Right ventricle myocardium superior (tissue), 1 donor: ENCODE data around the gene DENND1B. TPM values are rescaled to one million over a fixed set of nuclear protein-coding genes. Genes with fewer than 3 reads are reported as not detected.
"Not testable (repeated sequence)": the region's sequence is repeated elsewhere in the genome, so short reads cannot be mapped to it uniquely, and the experiment has no call there.

ENCODE experiments used
- ATAC-seq: fragments of 200-7000 bp; cut with Tn5 transposase; one replicate; pipeline ENCODE4 v1.9.1; 2020; ENCODE audit warnings: mild to moderate bottlenecking; ENCODE audit not compliant: poor library complexity
- DNase-seq: peaks from one replicate; pipeline ENCODE4 v3.0.0-alpha.2; 2020
- intact Hi-C: fragments of 100-400 bp; cut with DNase I; formaldehyde crosslinking; loops from one replicate; pipeline ENCODE4 v1.11.2; 2022
- total RNA-seq: library from RNA; stranded (reverse); fragmentation: NEBNext Ultra II Directional; extraction: Animal tissue kit (Norgen Biotek cat#: 25700); gene quantifications from one replicate; pipeline ENCODE4 v1.2.1, GENCODE V29; 2021
- donor health status: DM: no; HTN: yes; CAD: no; lungs with severe emphysema.

Gene DENND1B
- total RNA-seq, 1 donor from 2014 or later, result 20.9 TPM

GRCh38 chr1:197705941-197706340 lies 69.3 kb downstream of the DENND1B start:
- intact Hi-C loops, result no loop called here
- ATAC-seq (no peak), DNase-seq (no peak)

- ATAC-seq, DNase-seq, intact Hi-C loops: not testable (repeated sequence)
Measured at GRCh38 chr1:197700688-197701087, 74.6 kb downstream of the DENND1B start.

GRCh38 chr1:197696372-197696771 lies 78.9 kb downstream of the DENND1B start:
- no peak for DNase-seq
- intact Hi-C loops, result no loop called here
- no peak for ATAC-seq

GRCh38 chr1:197695961-197696360 lies 79.3 kb downstream of the DENND1B start:
- ATAC-seq (no peak), DNase-seq (no peak)
- intact Hi-C loops, result no loop called here

- peak; percentile 57 for ATAC-seq
- DNase-seq, result no peak
- intact Hi-C loops, result no loop called here
Measured at GRCh38 chr1:197692965-197693364, 82.3 kb downstream of the DENND1B start.

- intact Hi-C loops, result no loop called here
- ATAC-seq (no peak), DNase-seq (no peak)
Measured at GRCh38 chr1:197691816-197692215, 83.5 kb downstream of the DENND1B start.

- intact Hi-C loops, result no loop called here
- no peak for DNase-seq
Measured at GRCh38 chr1:197690074-197690473, 85.2 kb downstream of the DENND1B start.

GRCh38 chr1:197688233-197688632 lies 87.0 kb downstream of the DENND1B start:
- DNase-seq (no peak), ATAC-seq (no peak)
- intact Hi-C loops, result no loop called here

More at GRCh38 chr1:197690074-197690473, 85.2 kb downstream of the DENND1B start:
- no peak for ATAC-seq

- ATAC-seq (no peak), DNase-seq (no peak)
- intact Hi-C loops, result no loop called here
Measured at GRCh38 chr1:197686702-197687355, 88.5 kb downstream of the DENND1B start.

GRCh38 chr1:197686231-197686630 lies 89.0 kb downstream of the DENND1B start:
- intact Hi-C loops, result no loop called here

GRCh38 chr1:197685785-197686184 lies 89.5 kb downstream of the DENND1B start:
- no peak for ATAC-seq
- no peak for DNase-seq
- intact Hi-C loops, result no loop called here

More at GRCh38 chr1:197686231-197686630, 89.0 kb downstream of the DENND1B start:
- ATAC-seq (no peak), DNase-seq (no peak)

- intact Hi-C loops, result no loop called here
- ATAC-seq (peak; percentile 22), DNase-seq (no peak)
Measured at GRCh38 chr1:197683895-197684553, 91.3 kb downstream of the DENND1B start.

GRCh38 chr1:197683280-197683679 lies 92.0 kb downstream of the DENND1B start:
- DNase-seq, result no peak
- no peak for ATAC-seq

GRCh38 chr1:197680311-197680710 lies 95.0 kb downstream of the DENND1B start:
- ATAC-seq, result no peak
- intact Hi-C loops, result no loop called here
- DNase-seq, result no peak

More at GRCh38 chr1:197683280-197683679, 92.0 kb downstream of the DENND1B start:
- intact Hi-C loops, result no loop called here

- DNase-seq (no peak), ATAC-seq (no peak)
- intact Hi-C loops, result no loop called here
Measured at GRCh38 chr1:197677752-197678295, 97.5 kb downstream of the DENND1B start.

GRCh38 chr1:197677313-197677712 lies 98.0 kb downstream of the DENND1B start:
- no peak for DNase-seq
- no peak for ATAC-seq
- intact Hi-C loops, result no loop called here

GRCh38 chr1:197675583-197676208 lies 99.6 kb downstream of the DENND1B start:
- intact Hi-C loops, result no loop called here
- ATAC-seq (peak; percentile 84), DNase-seq (peak; percentile 38)

GRCh38 chr1:197674286-197674685 lies 101.0 kb downstream of the DENND1B start:
- DNase-seq (no peak), ATAC-seq (no peak)

GRCh38 chr1:197673292-197673691 lies 102.0 kb downstream of the DENND1B start:
- DNase-seq (no peak), ATAC-seq (no peak)

More at GRCh38 chr1:197674286-197674685, 101.0 kb downstream of the DENND1B start:
- intact Hi-C loops, result no loop called here

GRCh38 chr1:197672347-197672746 lies 102.9 kb downstream of the DENND1B start:
- ATAC-seq (no peak), DNase-seq (no peak)
- intact Hi-C loops, result no loop called here

More at GRCh38 chr1:197673292-197673691, 102.0 kb downstream of the DENND1B start:
- intact Hi-C loops, result no loop called here
